Activated naive CD4-positive, alpha-beta T cell treated with Interleukin-2 at 50 U/mL for 16 hours (primary cell): ENCODE measurements around the gene KCTD11.
"Not testable (repeated sequence)": the region's sequence is repeated elsewhere in the genome, so short reads cannot be mapped to it uniquely, and the experiment has no call there.

ENCODE experiments used
- DNase-seq: peaks from one replicate; pipeline ENCODE4 v3.0.0-alpha.2; 2020

Gene KCTD11

DNA sequence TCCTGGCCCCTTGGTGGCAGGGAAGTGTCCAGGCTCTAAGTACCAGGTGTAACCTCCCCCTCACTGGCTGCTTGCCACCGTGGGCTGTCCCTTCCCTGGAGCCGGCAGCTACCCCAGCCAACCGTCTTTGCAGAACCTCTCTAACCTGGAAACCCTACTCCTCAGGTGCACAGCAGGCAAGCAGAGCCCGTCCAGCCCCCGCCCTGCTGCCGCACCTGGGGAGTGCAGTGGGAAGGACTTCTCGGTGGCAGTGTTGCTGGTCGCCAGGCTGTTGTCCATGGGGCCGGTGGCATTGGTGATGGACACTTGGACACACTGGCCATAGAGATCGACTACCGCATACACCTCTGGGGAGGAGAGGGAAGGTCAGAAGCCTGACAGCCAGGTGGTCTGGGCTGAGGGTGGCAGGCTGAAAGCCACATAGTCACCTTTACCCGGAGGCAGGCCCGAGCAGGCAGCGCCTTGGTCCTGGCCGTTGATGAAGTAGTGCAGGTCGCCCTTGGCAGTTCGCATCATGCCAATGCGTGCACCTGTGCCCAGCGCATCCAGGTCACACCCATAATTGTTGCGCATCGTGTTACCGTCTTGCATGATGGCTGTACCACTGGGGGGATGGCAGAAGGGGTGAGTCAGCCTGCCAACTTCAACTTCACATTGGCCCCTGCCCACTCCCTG is 29.3 kb upstream of the KCTD11 start:
- no peak for DNase-seq

DNA sequence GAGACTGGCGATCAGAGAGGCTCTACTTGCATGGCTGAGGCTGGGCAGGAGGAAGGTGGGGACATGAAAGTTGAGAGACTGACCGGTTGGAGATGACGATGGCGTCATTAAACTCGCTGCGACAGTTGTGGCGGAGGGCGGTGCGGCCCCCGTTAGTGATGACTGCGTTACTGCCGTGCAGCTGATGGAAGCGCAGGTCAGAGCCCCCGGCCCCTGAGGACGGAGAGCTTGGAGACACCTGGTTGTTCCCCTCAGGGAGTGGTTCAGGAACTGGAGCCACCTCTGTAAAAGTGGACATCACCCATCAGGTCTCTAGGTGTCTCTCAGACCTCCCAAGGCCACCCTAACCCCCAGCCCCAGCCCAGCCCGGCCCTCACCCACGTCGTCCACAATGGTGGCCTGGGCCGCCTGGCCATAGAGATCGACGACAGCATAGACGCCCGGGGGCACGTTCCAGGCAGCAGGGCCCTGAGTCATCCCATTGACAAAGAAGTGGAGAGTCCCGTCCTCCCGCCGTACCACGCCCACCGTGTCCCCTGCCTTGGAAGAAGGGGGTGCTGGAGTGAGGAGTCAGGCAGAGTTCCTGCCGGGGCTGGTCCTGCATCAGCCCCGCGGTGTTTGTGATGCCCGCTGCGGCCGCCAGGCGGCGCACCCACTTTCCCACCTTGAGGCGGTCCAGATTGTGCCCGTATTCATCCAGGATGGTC is 28.1 kb upstream of the KCTD11 start:
- peak; percentile 72 for DNase-seq

- DNase-seq = no peak
Measured at GRCh38 chr17:7324438-7324779, 27.6 kb upstream of the KCTD11 start.

- no peak for DNase-seq
Measured at GRCh38 chr17:7325031-7325528, 26.9 kb upstream of the KCTD11 start.

- DNase-seq = no peak
Measured at GRCh38 chr17:7326186-7326585, 25.8 kb upstream of the KCTD11 start.

- no peak for DNase-seq
Measured at GRCh38 chr17:7327056-7327455, 24.9 kb upstream of the KCTD11 start.

- DNase-seq = no peak
Measured at GRCh38 chr17:7327501-7327900, 24.5 kb upstream of the KCTD11 start.

GRCh38 chr17:7328009-7328408 is 24.0 kb upstream of the KCTD11 start:
- DNase-seq = no peak

- no peak for DNase-seq
Measured at GRCh38 chr17:7328840-7329373, 23.1 kb upstream of the KCTD11 start, which contains the start of gene NEURL4. Gene NEURL4 (minus strand): TSS chr17:7329335. CDS start chr17:7329312, 23 bp downstream.

DNA sequence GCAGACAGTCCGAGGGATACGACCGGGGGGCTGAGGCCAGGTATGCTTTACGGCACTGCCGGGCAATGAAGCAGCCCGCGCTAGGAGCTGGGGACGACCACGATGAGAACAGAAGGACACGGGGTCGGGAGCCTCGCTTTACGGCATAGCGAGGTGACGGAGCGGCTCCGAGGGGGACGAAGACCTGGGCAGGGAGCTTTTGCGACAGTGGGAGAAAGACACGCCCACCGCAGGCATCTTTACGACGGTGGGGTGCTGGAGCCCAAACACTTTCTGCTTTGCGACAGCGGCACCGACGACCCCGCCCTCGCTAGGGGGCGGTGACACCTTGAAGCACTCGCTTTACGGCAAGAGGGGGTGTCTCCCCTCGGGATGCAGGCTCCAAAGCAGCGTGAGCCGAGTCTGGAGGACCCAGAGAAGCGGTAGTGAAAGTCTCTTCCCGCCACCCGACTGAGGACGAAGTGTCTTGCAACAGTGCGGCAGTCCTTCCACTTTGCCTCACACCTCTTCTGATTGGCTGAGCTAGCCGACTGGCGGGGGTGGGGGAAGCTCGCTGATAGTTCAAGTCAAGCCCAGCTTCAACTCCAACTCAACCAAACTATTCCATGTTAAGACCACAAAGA is 22.5 kb upstream of the KCTD11 start:
- peak; percentile 96 for DNase-seq

GRCh38 chr17:7329997-7330637 is 21.8 kb upstream of the KCTD11 start:
- peak; percentile 82 for DNase-seq

- no peak for DNase-seq
Measured at GRCh38 chr17:7330638-7331015, 21.3 kb upstream of the KCTD11 start.

DNA sequence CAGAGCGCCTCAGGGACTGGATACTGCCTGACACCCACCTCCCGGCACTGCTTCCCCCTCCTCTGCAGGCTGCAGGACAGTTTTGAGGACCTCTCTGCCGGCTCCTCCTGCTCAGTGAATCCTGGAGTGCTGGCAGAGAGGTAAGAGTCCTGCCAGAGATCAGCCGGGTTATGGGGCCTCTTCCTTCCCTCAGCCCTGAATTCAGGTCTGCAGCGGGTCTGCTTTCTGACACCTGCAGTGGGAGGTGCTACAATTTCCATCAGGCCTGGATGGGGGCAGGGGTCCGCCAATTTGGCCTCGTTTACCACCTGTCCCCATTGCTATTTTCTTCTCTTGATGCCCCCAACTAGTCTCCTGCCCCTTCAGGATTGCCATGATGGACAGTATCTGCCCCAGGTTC is 19.9 kb upstream of the KCTD11 start:
- no peak for DNase-seq

DNA sequence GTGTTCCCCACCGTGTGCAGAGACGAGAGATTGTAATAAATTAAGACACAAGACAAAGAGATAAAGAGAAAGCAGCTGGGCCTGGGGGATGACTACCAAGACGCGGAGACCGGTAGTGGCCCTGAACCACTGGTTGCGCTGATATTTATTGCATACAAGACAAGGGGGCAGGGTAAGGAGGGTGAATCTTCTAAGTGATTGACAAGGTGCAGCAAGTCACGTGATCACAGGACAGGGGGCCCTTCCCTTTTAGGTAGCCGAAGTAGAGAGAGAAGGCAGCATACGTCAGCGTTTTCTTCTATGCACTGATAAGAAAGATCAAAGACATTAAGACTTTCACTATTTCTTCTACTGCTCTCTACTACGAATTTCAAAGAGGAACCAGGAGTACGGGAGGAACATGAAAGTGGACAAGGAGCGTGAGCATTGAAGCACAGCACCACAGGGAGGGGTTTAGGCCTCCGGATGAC is 19.3 kb upstream of the KCTD11 start:
- DNase-seq = not testable (repeated sequence)

GRCh38 chr17:7334938-7335538 is 16.9 kb upstream of the KCTD11 start:
- DNase-seq = no peak

DNA sequence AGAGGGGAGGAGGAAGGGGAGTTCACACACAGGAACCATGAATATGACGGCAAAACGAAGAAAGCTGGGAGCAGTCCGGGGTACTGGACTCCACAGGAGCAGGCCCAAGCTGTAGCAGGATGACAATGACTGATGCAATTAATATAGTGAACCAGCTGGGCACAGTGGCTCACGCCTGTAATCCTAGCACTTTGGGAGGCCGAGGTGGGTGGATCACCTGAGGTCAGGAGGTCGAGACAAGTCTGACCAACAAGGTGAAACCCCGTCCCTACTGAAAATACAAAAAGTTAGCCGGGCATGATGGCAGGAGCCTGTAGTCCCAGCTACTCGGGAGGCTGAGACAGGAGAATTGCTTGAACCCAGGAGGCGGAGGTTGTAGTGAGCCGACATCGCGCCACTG is 16.2 kb upstream of the KCTD11 start:
- not testable (repeated sequence) for DNase-seq

- peak; percentile 86 for DNase-seq
Measured at GRCh38 chr17:7336240-7337175, 15.5 kb upstream of the KCTD11 start, which contains the start of gene ACAP1. Gene ACAP1 (plus strand): TSS chr17:7336529. CDS start chr17:7336735, 206 bp downstream.

DNA sequence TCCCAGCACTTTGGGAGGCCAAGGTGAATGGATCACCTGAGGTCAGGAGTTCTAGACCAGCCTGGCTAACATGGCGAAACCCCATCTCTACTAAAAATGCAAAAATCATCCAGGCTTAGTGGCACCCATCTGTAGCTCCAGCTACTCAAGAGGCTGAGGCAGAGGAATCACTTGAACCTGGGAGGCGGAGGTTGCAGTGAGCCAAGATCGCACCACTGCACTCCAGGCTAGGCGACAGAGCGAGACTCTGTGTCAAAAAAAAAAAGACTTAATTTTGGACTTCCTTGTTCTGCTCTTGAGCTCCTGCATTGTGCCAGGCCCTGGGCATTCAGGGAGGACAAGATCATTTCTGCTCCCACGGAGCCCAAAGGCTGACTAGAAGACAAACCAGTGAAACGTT is 14.4 kb upstream of the KCTD11 start:
- not testable (repeated sequence) for DNase-seq

GRCh38 chr17:7340179-7340578 is 11.8 kb upstream of the KCTD11 start:
- DNase-seq = no peak

- no peak for DNase-seq
Measured at GRCh38 chr17:7341842-7342241, 10.1 kb upstream of the KCTD11 start.

DNA sequence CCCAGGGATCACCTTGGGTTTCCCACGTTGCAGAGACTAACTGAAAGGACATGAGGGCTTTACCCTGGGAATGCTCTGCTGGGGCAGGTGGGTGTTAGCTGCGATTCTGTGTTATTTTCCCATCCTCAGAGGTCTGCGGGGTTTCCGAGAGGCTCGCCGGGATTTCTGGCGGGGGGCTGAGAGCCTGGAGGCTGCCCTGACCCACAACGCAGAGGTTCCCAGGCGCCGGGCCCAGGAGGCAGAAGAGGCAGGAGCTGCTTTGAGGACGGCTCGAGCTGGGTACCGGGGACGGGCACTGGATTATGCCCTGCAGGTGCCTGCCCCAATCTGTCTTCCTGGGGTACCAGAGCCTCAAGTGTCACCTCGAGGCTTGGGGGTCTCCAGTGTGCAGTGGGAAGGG is 8.7 kb upstream of the KCTD11 start:
- no peak for DNase-seq
